WTC11 (cell line): Measurements from ENCODE around the gene CNGA3. TPM values are rescaled to one million over a fixed set of nuclear protein-coding genes. Genes with fewer than 3 reads are reported as not detected.

ENCODE experiments used
- ATAC-seq: fragments of 200-7000 bp; cut with Tn5 transposase; 2 replicates; pipeline ENCODE4 v1.10.0; 2021; ENCODE audit warnings: mild to moderate bottlenecking, moderate library complexity
- CTCF ChIA-PET: fragments of 300-600 bp; sonication (Branson Sonifier 250); formaldehyde crosslinking; loops from one replicate; lab custom pipeline; 2021; ENCODE audit warnings: antibody characterized with exemption; lab: Charles Lee
- POLR2A ChIA-PET: fragments of 350-600 bp; sonication (Branson Sonifier 250); formaldehyde crosslinking; loops from one replicate; lab custom pipeline; 2021; ENCODE audit warnings: antibody characterized with exemption; lab: Charles Lee
- DNase-seq: peaks from one replicate; pipeline ENCODE4 v3.0.0; 2021; ENCODE audit warnings: low spot score
- H3K27ac Mint-ChIP-seq: 2 replicates; pipeline ENCODE4 v1.8.0; 2021; ENCODE audit warnings: mixed read lengths
- H3K27me3 Mint-ChIP-seq: 2 replicates; pipeline ENCODE4 v1.8.0; 2021; ENCODE audit warnings: low read depth, mild to moderate bottlenecking, moderate library complexity, mixed read lengths
- H3K36me3 Mint-ChIP-seq: 2 replicates; pipeline ENCODE4 v1.8.0; 2021; ENCODE audit warnings: mixed read lengths
- H3K4me1 Mint-ChIP-seq: 2 replicates; pipeline ENCODE4 v1.8.0; 2022; ENCODE audit warnings: mixed read lengths
- H3K4me3 Mint-ChIP-seq: 2 replicates; pipeline ENCODE4 v1.8.0; 2021; ENCODE audit warnings: mild to moderate bottlenecking, moderate library complexity, mixed read lengths
- H3K9me3 Mint-ChIP-seq: 2 replicates; pipeline ENCODE4 v1.8.0; 2021; ENCODE audit warnings: mixed read lengths
- CREB1 ChIP-seq: sonication (generic); formaldehyde crosslinking; IDR thresholded peaks from 2 replicates; pipeline ENCODE4 v1.8.0; 2023; ENCODE audit warnings: mild to moderate bottlenecking, missing genetic modification reagents
- CREM ChIP-seq: sonication (generic); formaldehyde crosslinking; IDR thresholded peaks from 2 replicates; pipeline ENCODE4 v1.8.1; 2022; ENCODE audit warnings: mild to moderate bottlenecking, missing genetic modification reagents, moderate library complexity
- ELF4 ChIP-seq: sonication (generic); formaldehyde crosslinking; IDR thresholded peaks from 2 replicates; pipeline ENCODE4 v1.8.1; 2022; ENCODE audit warnings: low read depth, mild to moderate bottlenecking, moderate library complexity, missing genetic modification reagents
- FOXJ3 ChIP-seq: sonication (generic); formaldehyde crosslinking; IDR thresholded peaks from 2 replicates; pipeline ENCODE4 v1.9.0; 2021; ENCODE audit warnings: missing genetic modification reagents, mild to moderate bottlenecking, borderline replicate concordance
- GRHL2 ChIP-seq: fragments of 250-450 bp; sonication (Bioruptor Pico); IDR thresholded peaks from 2 replicates; pipeline ENCODE4 v1.8.0; 2022; ENCODE audit warnings: mild to moderate bottlenecking, moderate library complexity; ENCODE audit not compliant: insufficient replicate concordance, severe bottlenecking
- IRF2 ChIP-seq: sonication (generic); formaldehyde crosslinking; IDR thresholded peaks from 2 replicates; pipeline ENCODE4 v1.8.0; 2022; ENCODE audit warnings: low read depth, missing genetic modification reagents, borderline replicate concordance
- JAZF1 ChIP-seq: fragments of 250-450 bp; sonication (Bioruptor Pico); IDR thresholded peaks from 2 replicates; pipeline ENCODE4 v1.9.0; 2021; ENCODE audit warnings: moderate library complexity, mild to moderate bottlenecking, inconsistent platforms
- KAT7 ChIP-seq: sonication (generic); formaldehyde crosslinking; IDR thresholded peaks from 2 replicates; pipeline ENCODE4 v1.8.1; 2023; ENCODE audit warnings: missing genetic modification reagents, mild to moderate bottlenecking, borderline replicate concordance
- NFYB ChIP-seq: sonication (generic); formaldehyde crosslinking; conservative IDR thresholded peaks from 2 replicates; pipeline ENCODE4 v1.8.0; 2022; ENCODE audit warnings: low read depth, missing genetic modification reagents
- NR2C2 ChIP-seq: sonication (generic); formaldehyde crosslinking; IDR thresholded peaks from 2 replicates; pipeline ENCODE4 v1.8.0; 2022; ENCODE audit warnings: mild to moderate bottlenecking, missing genetic modification reagents
- PRRX2 ChIP-seq: fragments of 250-450 bp; sonication (Bioruptor Pico); IDR thresholded peaks from 2 replicates; pipeline ENCODE4 v1.8.0; 2021; ENCODE audit warnings: mild to moderate bottlenecking
- TEAD1 ChIP-seq: sonication (generic); formaldehyde crosslinking; IDR thresholded peaks from 2 replicates; pipeline ENCODE4 v1.8.0; 2022; ENCODE audit warnings: mild to moderate bottlenecking, missing genetic modification reagents
- TEAD4 ChIP-seq: sonication (generic); formaldehyde crosslinking; IDR thresholded peaks from 2 replicates; pipeline ENCODE4 v1.8.0; 2022; ENCODE audit warnings: mild to moderate bottlenecking, missing genetic modification reagents
- ZNF317 ChIP-seq: sonication (generic); formaldehyde crosslinking; IDR thresholded peaks from 2 replicates; pipeline ENCODE4 v1.8.1; 2023; ENCODE audit warnings: low read depth, mild to moderate bottlenecking, moderate library complexity, missing genetic modification reagents, borderline replicate concordance
- ZNF396 ChIP-seq: fragments of 250-450 bp; sonication (Bioruptor Pico); IDR thresholded peaks from 2 replicates; pipeline ENCODE4 v1.8.0; 2021; ENCODE audit warnings: mild to moderate bottlenecking, moderate library complexity, borderline replicate concordance
- ZNF416 ChIP-seq: fragments of 250-450 bp; sonication (Bioruptor Pico); IDR thresholded peaks from 2 replicates; pipeline ENCODE4 v1.9.0; 2021; ENCODE audit warnings: mild to moderate bottlenecking, inconsistent platforms
- total RNA-seq: library from RNA; stranded (reverse); gene quantifications from 3 replicates; pipeline ENCODE4 v1.2.3, GENCODE V29; 2021
- TF ChIP-seq, protein P1 (sequence below): sonication (generic); formaldehyde crosslinking; IDR thresholded peaks from 2 replicates; pipeline ENCODE4 v1.8.1; 2023; ENCODE audit warnings: mild to moderate bottlenecking, missing genetic modification reagents
- TF ChIP-seq, protein P2 (sequence below): fragments of 200-600 bp; IDR thresholded peaks from 2 replicates; pipeline ENCODE4 v1.8.0; 2022; ENCODE audit warnings: antibody characterized with exemption
- TF ChIP-seq, protein P3 (sequence below): sonication (generic); formaldehyde crosslinking; IDR thresholded peaks from 2 replicates; pipeline ENCODE4 v1.8.1; 2023; ENCODE audit warnings: mild to moderate bottlenecking, moderate library complexity, missing genetic modification reagents
- TF ChIP-seq, protein P4 (sequence below): fragments of 250-450 bp; sonication (Bioruptor Pico); IDR thresholded peaks from 2 replicates; pipeline ENCODE4 v1.9.0; 2021; ENCODE audit warnings: moderate library complexity, mild to moderate bottlenecking, inconsistent platforms, borderline replicate concordance

Gene CNGA3
- total RNA-seq, 1 experiment from 2014 or later = not detected

DNA sequence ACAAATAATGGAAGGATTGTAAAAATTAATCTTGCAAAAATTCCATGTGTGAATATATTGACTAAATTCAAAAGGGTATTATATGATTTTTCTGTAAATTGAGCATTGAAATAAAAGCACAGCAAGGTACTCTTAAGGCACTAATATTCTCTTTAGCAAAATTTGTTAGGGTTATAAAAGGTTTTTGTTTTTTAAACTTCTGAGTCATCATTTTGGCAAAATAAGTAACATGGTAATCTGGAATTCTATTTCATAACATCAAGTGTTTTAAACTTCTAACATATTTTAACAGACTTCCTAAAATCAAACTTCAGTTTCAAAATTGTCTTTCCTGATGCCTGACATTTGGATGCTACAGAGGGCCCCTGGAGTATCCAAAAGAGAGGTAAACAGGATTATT is 85.9 kb downstream of the CNGA3 start:
- H3K9me3 Mint-ChIP-seq = peaks cover 68% of the 10 kb centered on the region
- no peak for DNase-seq
- peaks cover 13% of the 10 kb centered on the region for H3K27me3 Mint-ChIP-seq
- no peak overlapping the region for H3K4me3 Mint-ChIP-seq
- H3K36me3 Mint-ChIP-seq = peaks cover 64% of the 10 kb centered on the region
- H3K27ac Mint-ChIP-seq = no peak overlapping the region
- POLR2A ChIA-PET = no interaction called here
- TF ChIP-seq ZNF396 (CRISPR knock-in tag) (no peak), JAZF1 (no peak), FOXJ3 (no peak), KAT7 (CRISPR knock-in tag) (no peak), ELF4 (no peak), PRRX2 (CRISPR knock-in tag) (no peak), ZNF317 (CRISPR knock-in tag) (no peak), TEAD1 (no peak), GRHL2 (no peak)
- TF ChIP-seq, protein P1, sequence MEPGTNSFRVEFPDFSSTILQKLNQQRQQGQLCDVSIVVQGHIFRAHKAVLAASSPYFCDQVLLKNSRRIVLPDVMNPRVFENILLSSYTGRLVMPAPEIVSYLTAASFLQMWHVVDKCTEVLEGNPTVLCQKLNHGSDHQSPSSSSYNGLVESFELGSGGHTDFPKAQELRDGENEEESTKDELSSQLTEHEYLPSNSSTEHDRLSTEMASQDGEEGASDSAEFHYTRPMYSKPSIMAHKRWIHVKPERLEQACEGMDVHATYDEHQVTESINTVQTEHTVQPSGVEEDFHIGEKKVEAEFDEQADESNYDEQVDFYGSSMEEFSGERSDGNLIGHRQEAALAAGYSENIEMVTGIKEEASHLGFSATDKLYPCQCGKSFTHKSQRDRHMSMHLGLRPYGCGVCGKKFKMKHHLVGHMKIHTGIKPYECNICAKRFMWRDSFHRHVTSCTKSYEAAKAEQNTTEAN (CRISPR knock-in tag) = no peak
- TF ChIP-seq, protein P2, sequence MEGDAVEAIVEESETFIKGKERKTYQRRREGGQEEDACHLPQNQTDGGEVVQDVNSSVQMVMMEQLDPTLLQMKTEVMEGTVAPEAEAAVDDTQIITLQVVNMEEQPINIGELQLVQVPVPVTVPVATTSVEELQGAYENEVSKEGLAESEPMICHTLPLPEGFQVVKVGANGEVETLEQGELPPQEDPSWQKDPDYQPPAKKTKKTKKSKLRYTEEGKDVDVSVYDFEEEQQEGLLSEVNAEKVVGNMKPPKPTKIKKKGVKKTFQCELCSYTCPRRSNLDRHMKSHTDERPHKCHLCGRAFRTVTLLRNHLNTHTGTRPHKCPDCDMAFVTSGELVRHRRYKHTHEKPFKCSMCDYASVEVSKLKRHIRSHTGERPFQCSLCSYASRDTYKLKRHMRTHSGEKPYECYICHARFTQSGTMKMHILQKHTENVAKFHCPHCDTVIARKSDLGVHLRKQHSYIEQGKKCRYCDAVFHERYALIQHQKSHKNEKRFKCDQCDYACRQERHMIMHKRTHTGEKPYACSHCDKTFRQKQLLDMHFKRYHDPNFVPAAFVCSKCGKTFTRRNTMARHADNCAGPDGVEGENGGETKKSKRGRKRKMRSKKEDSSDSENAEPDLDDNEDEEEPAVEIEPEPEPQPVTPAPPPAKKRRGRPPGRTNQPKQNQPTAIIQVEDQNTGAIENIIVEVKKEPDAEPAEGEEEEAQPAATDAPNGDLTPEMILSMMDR = no peak
- TF ChIP-seq, all 79 proteins: peak for 0
- ATAC-seq = no peak
- CTCF ChIA-PET = no interaction called here
- H3K4me1 Mint-ChIP-seq = peaks cover 11% of the 10 kb centered on the region

DNA sequence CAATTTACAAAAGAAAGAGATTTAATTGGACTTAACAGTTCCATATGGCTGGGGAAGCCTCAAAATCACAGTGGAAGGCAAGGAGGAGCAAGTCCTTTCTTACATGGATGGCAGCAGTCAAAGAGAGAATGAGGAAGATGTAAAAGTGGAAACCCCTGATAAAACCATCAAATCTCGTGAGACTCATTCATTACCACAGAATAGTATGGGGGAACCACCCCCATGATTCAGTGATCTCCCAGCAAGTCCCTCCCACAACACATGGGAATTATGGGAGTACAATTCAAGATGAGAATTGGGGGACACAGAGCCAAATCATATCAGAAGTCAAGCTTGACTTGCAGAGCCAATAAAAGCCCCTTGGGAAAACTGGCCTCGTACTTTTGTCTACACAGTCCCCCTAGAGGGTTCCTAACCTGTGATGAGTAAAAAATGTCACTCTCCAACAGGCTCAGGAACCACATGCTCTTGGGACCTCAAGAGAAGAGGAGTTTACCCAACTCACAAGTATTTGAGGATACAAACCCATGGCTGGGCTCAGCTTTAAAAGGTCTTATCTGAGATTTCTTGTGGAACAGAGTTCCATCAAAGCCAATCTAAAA is 87.2 kb downstream of the CNGA3 start:
- CTCF ChIA-PET = no interaction called here
- TF ChIP-seq, protein P3, sequence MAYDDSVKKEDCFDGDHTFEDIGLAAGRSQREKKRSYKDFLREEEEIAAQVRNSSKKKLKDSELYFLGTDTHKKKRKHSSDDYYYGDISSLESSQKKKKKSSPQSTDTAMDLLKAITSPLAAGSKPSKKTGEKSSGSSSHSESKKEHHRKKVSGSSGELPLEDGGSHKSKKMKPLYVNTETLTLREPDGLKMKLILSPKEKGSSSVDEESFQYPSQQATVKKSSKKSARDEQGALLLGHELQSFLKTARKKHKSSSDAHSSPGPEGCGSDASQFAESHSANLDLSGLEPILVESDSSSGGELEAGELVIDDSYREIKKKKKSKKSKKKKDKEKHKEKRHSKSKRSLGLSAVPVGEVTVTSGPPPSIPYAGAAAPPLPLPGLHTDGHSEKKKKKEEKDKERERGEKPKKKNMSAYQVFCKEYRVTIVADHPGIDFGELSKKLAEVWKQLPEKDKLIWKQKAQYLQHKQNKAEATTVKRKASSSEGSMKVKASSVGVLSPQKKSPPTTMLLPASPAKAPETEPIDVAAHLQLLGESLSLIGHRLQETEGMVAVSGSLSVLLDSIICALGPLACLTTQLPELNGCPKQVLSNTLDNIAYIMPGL = no peak
- TF ChIP-seq CREM (CRISPR knock-in tag) (no peak), CREB1 (CRISPR knock-in tag) (no peak), NFYB (CRISPR knock-in tag) (no peak), ZNF416 (CRISPR knock-in tag) (no peak)
- TF ChIP-seq, protein P4, sequence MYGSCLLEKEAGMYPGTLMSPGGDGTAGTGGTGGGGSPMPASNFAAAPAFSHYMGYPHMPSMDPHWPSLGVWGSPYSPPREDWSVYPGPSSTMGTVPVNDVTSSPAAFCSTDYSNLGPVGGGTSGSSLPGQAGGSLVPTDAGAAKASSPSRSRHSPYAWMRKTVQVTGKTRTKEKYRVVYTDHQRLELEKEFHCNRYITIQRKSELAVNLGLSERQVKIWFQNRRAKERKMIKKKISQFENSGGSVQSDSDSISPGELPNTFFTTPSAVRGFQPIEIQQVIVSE = no peak
- Mint-ChIP-seq H3K9me3 (peaks cover 68% of the 10 kb centered on the region), H3K27ac (no peak overlapping the region), H3K4me3 (no peak overlapping the region), H3K36me3 (peaks cover 64% of the 10 kb centered on the region), H3K27me3 (peaks cover 13% of the 10 kb centered on the region), H3K4me1 (peaks cover 16% of the 10 kb centered on the region)
- ATAC-seq (no peak), DNase-seq (no peak)
- POLR2A ChIA-PET = no interaction called here

DNA sequence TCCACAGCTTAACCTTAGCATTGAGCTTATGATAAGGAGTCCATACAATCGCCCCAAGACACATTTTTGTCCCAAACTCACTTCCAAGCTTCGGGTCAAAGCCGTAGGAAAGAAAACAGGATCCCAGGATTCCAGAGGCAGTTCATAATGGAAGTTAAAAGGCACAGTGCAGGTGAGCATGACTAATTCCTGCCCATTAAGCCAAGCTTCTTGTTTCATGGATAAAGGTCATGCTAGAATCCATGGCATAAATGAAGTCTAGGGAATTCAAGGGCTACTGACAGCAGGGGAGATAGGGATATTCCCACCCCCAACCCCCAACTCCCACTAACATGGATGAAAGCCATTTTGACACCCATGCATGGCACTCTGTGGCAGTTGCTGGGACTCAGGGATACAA is 88.2 kb downstream of the CNGA3 start:
- peaks cover 77% of the 10 kb centered on the region for H3K9me3 Mint-ChIP-seq
- peaks cover 13% of the 10 kb centered on the region for H3K27me3 Mint-ChIP-seq
- CTCF ChIA-PET = no interaction called here
- H3K4me3 Mint-ChIP-seq = no peak overlapping the region
- POLR2A ChIA-PET = no interaction called here
- TF ChIP-seq KAT7 (CRISPR knock-in tag) (no peak), TEAD4 (CRISPR knock-in tag) (no peak), IRF2 (CRISPR knock-in tag) (no peak), NR2C2 (no peak)
- no peak overlapping the region for H3K27ac Mint-ChIP-seq
- DNase-seq (no peak), ATAC-seq (no peak)
- peaks cover 66% of the 10 kb centered on the region for H3K36me3 Mint-ChIP-seq
- H3K4me1 Mint-ChIP-seq = peaks cover 21% of the 10 kb centered on the region
